Dedifferentiated amniotic fluid mesenchymal stem cell (primary cell): ENCODE measurements around the gene GMDS.

Experiments
- DNase-seq: peaks from one replicate; pipeline ENCODE4 v3.0.0-alpha.2; 2016; ENCODE audit errors: extremely low spot score

Gene GMDS

GRCh38 chr6:1645466-1646185, 599.8 kb downstream of the GMDS start:
- DNase-seq: no peak

- no peak for DNase-seq
Observed at GRCh38 chr6:1644516-1645060, 600.8 kb downstream of the GMDS start.

DNA sequence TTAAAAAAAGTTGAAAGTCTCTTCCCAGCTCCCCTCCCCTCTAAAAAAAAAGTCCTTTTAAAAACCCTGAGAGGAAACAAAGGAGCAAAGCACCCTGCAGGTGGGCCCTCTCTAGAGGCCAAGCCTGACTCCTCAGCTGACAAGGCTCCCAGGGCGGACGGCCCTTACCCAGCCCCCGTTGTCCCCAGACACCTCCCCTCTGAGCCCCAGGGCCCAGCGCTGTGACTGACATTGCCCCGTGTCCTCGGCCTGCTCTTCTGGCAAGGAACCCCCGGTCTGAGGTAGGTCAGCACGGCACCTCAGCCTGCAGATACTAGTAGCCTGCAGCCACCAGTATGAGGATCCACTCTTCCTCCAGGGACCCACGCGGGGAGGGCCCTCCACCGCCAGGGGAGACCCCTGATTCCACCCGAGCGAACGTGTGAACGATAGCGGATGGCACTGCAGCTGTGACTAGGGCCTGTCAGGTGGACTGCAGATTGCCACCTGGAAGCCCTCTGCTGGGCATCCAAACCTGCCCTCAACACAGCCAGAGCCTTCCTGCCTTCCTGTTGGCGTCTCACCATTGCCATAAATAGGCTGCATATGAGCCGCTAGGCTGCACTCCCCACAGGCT, 601.5 kb downstream of the GMDS start:
- DNase-seq: no peak

DNA sequence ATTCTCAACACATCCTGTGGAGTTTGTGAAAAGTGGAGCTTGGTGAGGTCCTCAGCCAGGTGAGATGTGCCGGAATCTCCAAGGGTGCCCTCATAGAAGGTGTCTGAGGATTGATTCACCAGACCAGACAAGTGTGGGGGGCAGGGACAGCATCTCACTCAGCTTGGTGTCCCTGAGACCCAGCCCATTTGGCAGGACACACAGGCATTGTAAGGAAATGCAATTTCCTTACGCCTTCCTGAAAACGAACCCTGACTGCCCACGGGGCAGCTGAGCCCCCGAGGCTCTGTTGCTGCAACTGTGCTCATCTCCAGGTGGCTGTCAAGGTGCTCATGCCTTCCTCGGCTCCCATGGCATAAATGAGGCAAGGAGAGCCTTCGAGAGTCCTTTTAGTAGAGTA, 602.3 kb downstream of the GMDS start:
- no peak for DNase-seq

GRCh38 chr6:1641343-1641885, 604.0 kb downstream of the GMDS start:
- no peak for DNase-seq

- DNase-seq: no peak
Observed at GRCh38 chr6:1640476-1640875, 604.9 kb downstream of the GMDS start.

DNA sequence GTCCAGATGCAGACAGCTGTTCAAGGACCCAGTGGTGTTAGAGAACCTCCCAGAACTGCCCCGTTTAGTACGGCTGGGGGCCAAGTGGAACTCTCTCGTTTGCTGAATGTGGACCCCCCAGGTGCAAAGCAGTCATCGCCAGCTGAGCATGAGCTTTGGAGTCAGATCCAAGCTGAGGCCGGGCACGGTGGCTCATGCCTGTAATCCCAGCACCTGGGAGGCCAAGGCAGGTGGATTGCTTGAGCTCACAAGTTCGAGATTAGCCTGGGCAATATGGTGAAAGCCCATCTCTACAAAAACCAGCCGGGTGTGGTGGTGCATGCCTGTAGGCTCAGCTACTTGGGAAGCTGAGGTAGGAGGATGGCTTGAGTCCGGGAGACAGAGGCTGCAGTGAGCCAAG, 606.0 kb downstream of the GMDS start:
- no peak for DNase-seq

GRCh38 chr6:1636971-1637871, 608.2 kb downstream of the GMDS start:
- no peak for DNase-seq

DNA sequence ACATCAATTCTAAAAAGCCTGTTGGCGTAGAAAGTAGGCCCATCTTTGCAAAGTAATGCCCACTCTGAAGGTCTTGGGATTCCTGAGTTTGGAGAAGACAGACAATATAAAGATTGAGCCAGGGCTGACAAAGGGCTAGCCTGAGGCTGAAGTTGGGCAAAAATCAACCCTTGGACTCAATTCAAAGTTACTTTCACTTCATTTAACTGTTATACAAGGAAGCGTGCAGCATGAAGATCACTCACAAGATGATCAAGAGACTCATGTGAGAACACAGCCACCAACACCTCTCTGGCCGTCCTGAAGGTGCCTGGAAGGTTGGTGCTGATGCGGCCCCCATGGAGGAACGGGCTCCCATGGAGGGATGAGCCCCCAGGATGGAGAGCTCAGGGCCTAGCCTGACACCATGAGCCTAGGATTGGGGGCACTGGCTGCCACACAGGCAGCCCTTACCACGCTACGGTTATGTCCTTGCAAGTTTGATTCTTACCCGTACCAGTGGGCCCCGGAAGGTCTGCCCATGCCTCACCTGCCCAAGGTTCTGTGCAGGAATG, 609.1 kb downstream of the GMDS start:
- DNase-seq: no peak

- DNase-seq: no peak
Observed at GRCh38 chr6:1635305-1636010, 609.9 kb downstream of the GMDS start.

DNA sequence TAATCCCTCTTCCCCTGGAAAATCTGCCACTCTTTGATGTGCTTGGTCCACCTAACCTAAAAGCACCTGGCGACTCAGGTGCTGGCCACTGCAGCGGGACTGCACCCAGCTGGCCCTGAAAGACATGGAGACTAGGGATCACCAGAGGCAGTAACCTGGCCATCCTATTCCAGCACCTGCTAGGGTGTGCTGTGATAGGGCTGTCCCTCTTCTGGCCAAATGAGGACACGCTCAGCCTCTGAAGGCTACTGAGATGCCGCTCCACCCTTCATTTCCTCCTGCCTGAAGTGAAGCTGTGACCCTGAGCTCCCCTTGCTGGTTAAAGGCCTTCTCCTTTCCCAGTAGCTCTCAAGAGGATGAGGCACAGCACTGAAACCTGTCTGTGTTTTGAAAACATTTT, 611.3 kb downstream of the GMDS start:
- no peak for DNase-seq

- DNase-seq: no peak
Observed at GRCh38 chr6:1633366-1634021, 611.9 kb downstream of the GMDS start.

DNA sequence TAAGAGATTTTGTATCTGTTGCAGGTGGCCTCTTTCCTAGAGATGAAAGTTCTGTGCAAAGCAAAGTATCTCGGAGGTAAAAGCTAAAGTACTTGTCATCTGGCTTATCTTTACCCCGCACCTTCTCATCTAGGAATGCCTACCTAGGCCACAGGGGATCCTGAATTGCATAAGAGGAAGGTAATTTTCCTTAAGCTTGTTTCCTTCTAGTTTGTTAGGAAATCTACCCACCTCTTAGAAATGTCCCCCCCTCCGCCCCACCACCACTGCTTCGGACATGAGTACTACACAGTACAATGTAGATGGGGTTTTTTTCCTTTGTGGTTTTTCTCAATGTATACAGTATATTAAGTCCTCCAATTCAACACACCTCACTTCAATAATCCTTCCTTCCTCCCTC, 614.2 kb downstream of the GMDS start:
- DNase-seq: no peak

DNA sequence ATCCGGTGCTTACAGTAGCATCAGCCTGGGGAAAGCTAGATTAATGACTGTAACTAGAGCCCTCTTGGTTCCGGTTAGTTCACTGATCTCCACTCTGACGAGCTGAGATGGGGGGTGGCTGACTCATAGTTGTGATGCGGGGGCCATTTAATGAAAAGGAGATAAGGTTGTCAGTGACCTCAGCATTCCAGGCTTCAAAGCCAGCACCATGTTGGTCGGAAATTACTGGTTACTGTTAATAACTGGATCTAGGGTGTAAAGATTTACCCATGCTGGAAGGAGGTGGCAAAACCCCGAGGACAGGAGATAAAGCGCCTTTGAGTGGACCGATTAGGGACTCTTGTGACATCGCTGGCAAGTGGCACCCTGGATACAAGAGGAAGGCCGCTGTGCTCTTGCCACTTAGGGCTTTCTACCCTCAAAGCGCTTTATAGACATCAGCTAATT, 614.6 kb downstream of the GMDS start:
- no peak for DNase-seq

GRCh38 chr6:1630212-1630770, 615.1 kb downstream of the GMDS start:
- DNase-seq: no peak

DNA sequence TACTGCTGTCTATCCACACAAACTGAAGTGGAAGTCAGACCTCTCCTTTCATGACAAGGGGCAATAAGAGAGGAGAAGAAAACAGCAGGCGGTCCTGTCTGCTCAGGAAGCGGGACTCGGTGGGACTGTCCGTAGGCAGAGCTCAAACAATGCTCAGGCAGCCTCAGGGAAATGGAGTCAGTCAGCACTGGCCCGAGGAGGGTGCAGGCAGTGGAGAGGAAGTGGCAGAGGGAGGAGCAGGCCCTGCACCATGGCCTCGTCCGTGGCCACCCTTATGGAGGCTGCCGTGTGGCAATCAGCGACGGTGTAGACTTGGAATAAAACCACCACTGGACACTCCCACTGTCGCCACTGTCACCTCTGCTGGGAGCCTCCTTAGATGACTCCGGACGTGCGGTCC, 616.1 kb downstream of the GMDS start:
- DNase-seq: no peak

DNA sequence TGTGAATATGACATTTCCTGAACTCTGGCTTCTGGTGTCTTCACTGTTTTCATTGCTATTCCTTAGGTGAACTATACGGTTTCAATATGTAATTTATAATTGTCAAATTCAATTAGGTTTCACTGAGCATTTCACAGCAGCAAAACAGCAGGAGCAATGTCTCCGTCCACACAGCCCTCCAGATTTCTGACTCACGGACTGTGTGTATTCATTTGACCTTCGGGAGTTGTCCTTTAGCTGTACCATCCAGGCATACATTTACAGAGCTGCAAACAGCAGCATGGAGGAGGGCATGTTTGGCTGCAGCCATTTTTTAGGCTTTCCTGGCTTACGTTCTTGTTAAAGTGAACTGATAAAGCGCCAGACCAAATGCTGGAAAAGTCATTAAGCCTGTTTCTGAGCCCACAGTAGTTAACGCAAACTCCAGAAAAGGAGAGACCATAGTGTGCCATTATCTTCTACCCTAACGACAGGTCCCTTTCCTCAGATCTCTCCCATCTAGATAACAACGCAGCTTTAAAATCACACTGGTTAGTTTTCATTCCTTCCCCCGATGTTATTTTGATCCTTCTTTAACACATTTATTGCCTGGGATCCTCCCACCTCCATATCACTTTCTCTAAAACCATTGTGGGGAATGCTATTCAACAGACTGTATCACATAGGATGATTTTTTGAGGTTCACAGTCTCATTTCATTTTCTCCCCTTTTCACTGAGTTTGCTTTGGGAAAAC, 617.4 kb downstream of the GMDS start:
- DNase-seq: no peak

DNA sequence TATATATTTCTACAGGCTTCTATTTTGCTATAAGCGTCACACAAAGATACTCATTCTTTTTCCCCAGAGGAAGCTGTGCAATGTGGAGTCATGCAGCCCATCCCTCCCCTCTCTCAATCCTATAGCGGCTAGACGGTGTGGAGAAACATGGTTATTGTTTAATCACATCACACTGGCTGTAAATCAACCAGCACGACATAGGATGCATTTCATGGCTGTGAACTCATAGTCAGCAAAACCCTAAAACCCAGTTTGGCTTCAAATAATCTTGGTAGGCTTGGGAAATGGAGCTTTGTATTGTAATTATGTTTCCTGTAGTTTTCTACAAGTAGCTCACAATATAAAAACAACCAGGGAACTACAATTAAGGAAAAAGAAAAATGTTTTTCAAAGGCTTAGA, 618.9 kb downstream of the GMDS start:
- no peak for DNase-seq

GRCh38 chr6:1625794-1626435, 619.5 kb downstream of the GMDS start:
- DNase-seq: no peak
